Muscle layer of colon (tissue), 2 donors: ENCODE results near the gene CROCC2.
A peak's percentile ranks its signal among the peaks of the same experiment; 100 is the strongest.

Source experiments
- H3K27ac ChIP-seq: one replicate; pipeline ENCODE4 v1.7.0; 2013; ENCODE audit warnings: low read depth, mild to moderate bottlenecking, low read length, moderate library complexity
- H3K27me3 ChIP-seq, 2 donors: one replicate each; pipeline ENCODE4 v1.7.0; 2013; ENCODE audit warnings: low read length in 2 of 2, mild to moderate bottlenecking in 2 of 2; ENCODE audit not compliant: insufficient read depth in 2 of 2, control insufficient read depth in 1 of 2
- H3K36me3 ChIP-seq: one replicate; pipeline ENCODE4 v1.7.0; 2013; ENCODE audit warnings: mild to moderate bottlenecking, low read length; ENCODE audit not compliant: insufficient read depth
- H3K4me1 ChIP-seq: one replicate; pipeline ENCODE4 v1.7.0; 2013; ENCODE audit warnings: mild to moderate bottlenecking, low read length; ENCODE audit not compliant: insufficient read depth
- H3K4me3 ChIP-seq, 2 donors: one replicate each; pipeline ENCODE4 v1.7.0; 2013; ENCODE audit warnings: low read length in 2 of 2, low read depth in 1 of 2, mild to moderate bottlenecking in 1 of 2, moderate library complexity in 1 of 2
- H3K9ac ChIP-seq: one replicate; pipeline ENCODE4 v1.7.0; 2013; ENCODE audit warnings: low read length
- H3K9me3 ChIP-seq: one replicate; pipeline ENCODE4 v1.7.0; 2013; ENCODE audit warnings: mild to moderate bottlenecking, low read length
- donor health status: abdominal sarcoma.
- donor health status: Adenocarcinoma of cecum.

Gene CROCC2

GRCh38 chr2:241003369-241003768, 97.2 kb downstream of the CROCC2 start:
- no peak overlapping the region for H3K9ac ChIP-seq
- H3K9me3 ChIP-seq = peaks cover 10% of the 10 kb centered on the region
- H3K4me3 ChIP-seq = no peak overlapping the region
- H3K27ac ChIP-seq = no peak overlapping the region
- no peaks in the 10 kb centered on the region for H3K36me3 ChIP-seq
- H3K27me3 ChIP-seq = no peaks in the 10 kb centered on the region
- H3K4me1 ChIP-seq = no peaks in the 10 kb centered on the region

DNA sequence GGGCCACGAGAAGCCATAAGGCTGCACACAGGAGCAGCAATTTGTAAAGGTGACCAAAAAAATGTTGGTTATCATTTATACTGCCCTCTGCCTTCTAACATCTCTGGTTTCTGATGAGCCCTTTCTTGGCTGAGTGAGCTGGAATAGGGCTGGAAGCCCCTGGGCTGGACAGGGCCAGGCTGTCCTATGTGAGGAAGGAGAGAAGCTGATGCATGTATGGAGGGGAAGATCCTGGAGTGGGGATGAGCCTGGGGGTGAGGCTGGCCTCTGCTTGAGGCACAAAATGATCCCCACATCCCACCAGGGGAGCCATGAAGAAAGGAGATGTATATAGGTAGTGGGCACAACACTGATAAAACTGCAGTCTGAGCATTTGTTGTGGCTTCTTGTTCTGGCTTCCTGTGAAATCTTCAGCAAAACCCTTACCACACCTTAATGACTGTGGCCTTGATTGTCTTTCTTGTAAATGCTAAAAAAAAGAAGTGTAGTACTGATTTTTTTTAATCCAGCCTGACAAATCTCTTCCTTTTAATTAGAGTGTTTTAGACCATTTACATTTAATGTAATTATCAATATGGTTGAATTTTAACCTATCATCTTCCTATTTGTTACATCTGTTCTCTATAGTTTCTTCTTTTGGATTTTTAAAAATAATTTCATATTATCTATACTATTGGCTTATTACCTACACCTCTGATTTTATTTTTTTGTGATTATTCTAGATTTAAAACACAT, 97.9 kb downstream of the CROCC2 start:
- Histone ChIP-seq H3K27me3 (peaks cover 0 to under 1% of the 10 kb centered on the region in 2 donors), H3K36me3 (no peaks in the 10 kb centered on the region), H3K9ac (no peak overlapping the region), H3K27ac (no peak overlapping the region), H3K9me3 (peaks cover 10% of the 10 kb centered on the region), H3K4me1 (no peaks in the 10 kb centered on the region), H3K4me3 (no peak overlapping the region)

- H3K9ac ChIP-seq = no peak overlapping the region
- H3K36me3 ChIP-seq = no peaks in the 10 kb centered on the region
- H3K4me3 ChIP-seq = no peak overlapping the region
- peaks cover 0 to 4% of the 10 kb centered on the region in 2 donors for H3K27me3 ChIP-seq
- H3K27ac ChIP-seq = no peak overlapping the region
- H3K9me3 ChIP-seq = peaks cover 10% of the 10 kb centered on the region
- H3K4me1 ChIP-seq = peaks cover 12% of the 10 kb centered on the region
Observed at GRCh38 chr2:241005569-241005968, 99.4 kb downstream of the CROCC2 start.

GRCh38 chr2:241006412-241006811, 100.3 kb downstream of the CROCC2 start:
- Histone ChIP-seq H3K4me1 (peaks cover 13% of the 10 kb centered on the region), H3K36me3 (no peaks in the 10 kb centered on the region), H3K9me3 (peaks cover 10% of the 10 kb centered on the region)

GRCh38 chr2:241007111-241007510, 101.0 kb downstream of the CROCC2 start:
- Histone ChIP-seq H3K9ac (no peak overlapping the region), H3K4me1 (peaks cover 13% of the 10 kb centered on the region), H3K27me3 (peaks cover 0 to 4% of the 10 kb centered on the region in 2 donors), H3K9me3 (peaks cover 10% of the 10 kb centered on the region), H3K36me3 (no peaks in the 10 kb centered on the region), H3K27ac (no peak overlapping the region), H3K4me3 (no peak overlapping the region)

More at GRCh38 chr2:241006412-241006811, 100.3 kb downstream of the CROCC2 start:
- H3K9ac ChIP-seq = no peak overlapping the region
- peaks cover 0 to 4% of the 10 kb centered on the region in 2 donors for H3K27me3 ChIP-seq
- H3K27ac ChIP-seq = no peak overlapping the region
- no peak overlapping the region for H3K4me3 ChIP-seq

- peaks cover 13% of the 10 kb centered on the region for H3K4me1 ChIP-seq
Observed at GRCh38 chr2:241007880-241008710, 102.0 kb downstream of the CROCC2 start.

GRCh38 chr2:241008711-241009121, 102.6 kb downstream of the CROCC2 start:
- no peak overlapping the region for H3K27ac ChIP-seq
- H3K4me1 ChIP-seq = peaks cover 13% of the 10 kb centered on the region
- H3K9ac ChIP-seq = no peak overlapping the region
- peaks cover 0 to 4% of the 10 kb centered on the region in 2 donors for H3K27me3 ChIP-seq
- peaks cover 4% of the 10 kb centered on the region for H3K9me3 ChIP-seq
- no peak overlapping the region for H3K4me3 ChIP-seq
- no peaks in the 10 kb centered on the region for H3K36me3 ChIP-seq

More at GRCh38 chr2:241007880-241008710, 102.0 kb downstream of the CROCC2 start:
- Histone ChIP-seq H3K9ac (no peak overlapping the region), H3K9me3 (peaks cover 10% of the 10 kb centered on the region), H3K4me3 (no peak overlapping the region), H3K27ac (no peak overlapping the region), H3K27me3 (peaks cover 0 to 4% of the 10 kb centered on the region in 2 donors), H3K36me3 (no peaks in the 10 kb centered on the region)

DNA sequence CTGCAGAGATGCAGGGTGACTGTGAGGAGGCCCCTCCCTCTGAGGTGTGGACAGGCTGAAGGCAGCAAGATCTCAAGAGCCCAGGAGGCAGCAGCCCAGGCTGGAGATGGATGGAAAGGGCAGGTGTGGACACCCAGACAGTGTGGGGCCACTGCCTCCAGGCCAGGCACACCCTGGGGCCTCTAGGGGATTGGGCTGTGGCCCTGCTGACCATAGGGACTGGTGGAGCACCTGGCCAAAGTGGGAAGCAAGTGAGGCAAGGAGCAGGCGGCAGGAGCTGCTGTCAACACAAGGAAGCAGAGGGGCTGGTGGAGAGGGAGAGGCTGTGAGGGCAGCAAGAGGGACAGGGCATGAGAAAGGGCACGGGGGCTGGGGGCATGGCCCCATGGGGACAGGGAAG, 103.1 kb downstream of the CROCC2 start:
- H3K9me3 ChIP-seq = no peaks in the 10 kb centered on the region
- no peak overlapping the region for H3K4me3 ChIP-seq
- H3K27ac ChIP-seq = no peak overlapping the region

DNA sequence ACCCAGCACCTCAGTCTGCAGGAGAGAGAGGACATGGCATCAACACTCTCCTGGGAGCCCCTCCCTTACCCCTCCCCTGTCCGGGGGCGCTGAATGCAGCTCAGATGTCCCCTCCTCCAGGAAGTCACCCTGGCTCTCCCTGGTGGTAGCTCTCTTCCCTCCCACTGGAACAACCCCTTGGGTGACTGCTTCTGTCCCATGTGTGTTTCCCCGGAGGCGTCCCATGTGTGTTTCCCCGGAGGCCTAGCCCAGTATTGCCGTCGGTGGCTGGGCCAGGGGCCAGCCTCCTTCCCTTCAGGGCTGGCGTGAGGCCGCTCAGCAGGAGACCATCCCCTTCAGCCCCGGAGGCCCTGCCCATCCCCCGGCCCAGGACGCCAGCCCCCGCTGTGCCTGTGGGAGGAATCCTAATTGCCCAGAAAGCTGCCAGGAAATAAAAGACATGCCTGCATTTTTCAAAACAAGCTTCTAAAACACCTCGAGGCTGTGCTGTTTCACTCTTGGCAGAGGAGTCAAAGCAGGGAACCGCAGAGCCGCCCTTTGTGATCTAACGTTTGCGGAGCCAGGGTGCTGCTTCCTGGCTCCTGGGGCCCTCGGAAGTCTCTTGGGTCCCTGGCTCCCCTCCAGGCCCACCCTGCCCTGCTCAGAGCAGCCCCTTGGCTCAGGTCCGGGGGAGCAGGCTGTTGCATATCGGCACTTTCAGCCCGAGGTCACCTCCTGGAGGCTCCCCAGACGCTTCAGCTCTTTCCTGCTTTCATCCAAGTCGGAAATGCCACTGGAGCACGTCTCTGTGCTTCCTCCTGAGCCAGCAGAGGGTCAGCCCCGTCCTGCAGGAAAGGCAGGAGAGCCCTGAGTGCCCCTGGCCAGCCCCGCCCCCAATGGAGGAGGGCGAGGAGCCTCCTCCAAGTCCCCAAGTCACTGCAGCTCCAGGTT, 103.7 kb downstream of the CROCC2 start:
- Histone ChIP-seq H3K27ac (peak overlapping the region; percentile 51), H3K4me3 (peak overlapping the region; percentile 31 to 55), H3K36me3 (no peaks in the 10 kb centered on the region), H3K4me1 (peaks cover 13% of the 10 kb centered on the region), H3K27me3 (peaks cover 0 to 4% of the 10 kb centered on the region in 2 donors), H3K9ac (no peak overlapping the region), H3K9me3 (no peaks in the 10 kb centered on the region)

More for the DNA sequence above, 103.1 kb downstream of the CROCC2 start:
- Histone ChIP-seq H3K27me3 (peaks cover 0 to 4% of the 10 kb centered on the region in 2 donors), H3K36me3 (no peaks in the 10 kb centered on the region), H3K4me1 (peaks cover 13% of the 10 kb centered on the region), H3K9ac (no peak overlapping the region)

GRCh38 chr2:241010531-241011295, 104.6 kb downstream of the CROCC2 start:
- H3K27ac ChIP-seq = no peak overlapping the region
- no peaks in the 10 kb centered on the region for H3K9me3 ChIP-seq
- H3K4me1 ChIP-seq = peaks cover 13% of the 10 kb centered on the region
- peak overlapping the region in 1 of 2 donors; percentile 55 for H3K4me3 ChIP-seq
- H3K36me3 ChIP-seq = no peaks in the 10 kb centered on the region
- H3K9ac ChIP-seq = no peak overlapping the region
- H3K27me3 ChIP-seq = peaks cover 0 to 4% of the 10 kb centered on the region in 2 donors
